DLD1 (cell line): ENCODE data around the gene ZNF526.

Source experiments
- in situ Hi-C: cut with HindIII; loops from 2 replicates; pipeline ENCODE4 v1.10.0; 2017; ENCODE audit warnings: low sequenced_read_pairs

The ZNF526 gene

DNA sequence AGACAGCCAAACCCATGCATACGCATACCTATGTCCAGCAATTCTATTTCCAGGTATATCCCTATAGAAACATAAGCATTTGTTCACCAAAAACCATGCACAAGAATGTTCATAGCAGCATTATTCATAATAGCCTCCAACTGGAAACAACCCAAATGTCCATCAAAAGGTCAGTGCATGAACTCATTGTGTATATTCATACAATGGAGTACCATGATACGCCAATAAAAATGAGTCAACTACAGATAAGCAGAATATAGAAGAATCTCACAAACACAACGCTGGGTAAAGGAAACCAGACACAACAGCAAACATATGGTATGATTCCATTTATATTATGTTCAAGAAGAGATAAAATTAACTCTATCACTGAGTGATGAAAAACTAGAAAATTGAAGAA is 26.4 kb upstream of the ZNF526 start:
- in situ Hi-C loops: no loop called here

DNA sequence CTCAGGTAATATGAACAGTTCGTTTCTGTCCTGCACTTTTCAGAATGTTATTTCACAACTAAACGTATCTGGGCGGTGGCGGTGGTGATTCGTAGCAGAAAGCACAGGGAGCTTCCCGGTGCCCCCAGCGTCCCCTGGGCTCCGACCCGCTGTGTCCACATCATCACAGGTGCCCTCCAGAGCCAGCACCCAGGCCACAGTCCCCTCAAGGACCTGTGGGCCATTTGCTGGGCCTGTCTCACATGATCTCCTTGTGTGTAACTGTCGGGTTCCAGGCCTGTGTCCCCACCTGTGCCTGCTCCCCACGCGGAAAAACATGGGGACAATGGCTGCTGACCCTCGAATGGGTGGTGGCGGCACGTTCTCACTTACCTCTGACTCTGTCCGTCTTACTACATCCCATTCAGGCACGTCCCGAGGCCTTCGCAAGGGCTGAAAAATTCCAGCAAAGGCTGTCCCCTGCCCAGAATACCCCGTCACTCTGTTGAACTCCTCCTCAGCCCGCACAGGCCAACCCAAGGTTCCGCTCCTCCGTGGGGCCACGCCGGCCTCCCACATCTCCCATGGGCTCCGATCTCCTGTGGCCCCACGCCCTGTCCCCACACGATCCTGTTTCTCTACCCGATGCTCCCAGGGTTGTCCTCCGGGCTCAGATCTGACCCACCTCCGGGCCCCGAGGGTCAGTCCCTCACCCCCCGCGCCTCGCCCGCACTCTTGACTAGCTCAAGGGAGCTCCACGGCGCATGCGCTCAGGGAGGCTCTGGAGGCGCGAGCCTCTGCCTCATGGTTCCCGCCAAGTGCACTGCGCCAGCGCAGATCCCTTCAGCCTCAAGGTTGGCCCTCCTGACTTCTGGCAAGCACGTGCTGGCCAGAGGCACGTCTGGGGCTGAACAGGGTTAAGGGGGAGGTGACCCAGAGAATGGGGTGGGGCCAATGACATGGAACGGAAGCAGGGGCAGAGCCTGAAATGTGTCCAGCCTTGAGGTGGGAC is 23.8 kb upstream of the ZNF526 start:
- in situ Hi-C loops: no loop called here

DNA sequence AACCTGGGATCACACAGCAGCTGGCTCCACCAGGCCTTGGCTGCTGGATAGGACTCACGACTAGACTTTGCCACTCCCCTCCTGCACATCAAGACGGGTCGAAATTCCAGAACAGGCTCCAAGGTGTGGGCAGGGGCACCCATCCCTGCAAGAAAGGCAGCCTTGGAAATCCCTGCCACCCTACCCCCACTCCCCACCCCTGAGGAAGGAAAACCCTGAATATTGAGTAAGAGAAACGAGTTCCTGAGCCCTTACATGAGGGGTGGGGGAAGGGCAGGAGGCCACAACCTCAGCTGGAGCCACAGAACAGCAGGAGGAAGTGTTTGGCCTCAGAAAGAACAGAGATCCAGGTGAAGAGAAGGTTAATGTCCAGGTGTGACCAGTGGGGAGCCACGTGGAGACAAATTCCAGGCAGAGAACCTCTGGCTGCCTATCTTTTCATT is 22.7 kb upstream of the ZNF526 start:
- in situ Hi-C loops: no loop called here

DNA sequence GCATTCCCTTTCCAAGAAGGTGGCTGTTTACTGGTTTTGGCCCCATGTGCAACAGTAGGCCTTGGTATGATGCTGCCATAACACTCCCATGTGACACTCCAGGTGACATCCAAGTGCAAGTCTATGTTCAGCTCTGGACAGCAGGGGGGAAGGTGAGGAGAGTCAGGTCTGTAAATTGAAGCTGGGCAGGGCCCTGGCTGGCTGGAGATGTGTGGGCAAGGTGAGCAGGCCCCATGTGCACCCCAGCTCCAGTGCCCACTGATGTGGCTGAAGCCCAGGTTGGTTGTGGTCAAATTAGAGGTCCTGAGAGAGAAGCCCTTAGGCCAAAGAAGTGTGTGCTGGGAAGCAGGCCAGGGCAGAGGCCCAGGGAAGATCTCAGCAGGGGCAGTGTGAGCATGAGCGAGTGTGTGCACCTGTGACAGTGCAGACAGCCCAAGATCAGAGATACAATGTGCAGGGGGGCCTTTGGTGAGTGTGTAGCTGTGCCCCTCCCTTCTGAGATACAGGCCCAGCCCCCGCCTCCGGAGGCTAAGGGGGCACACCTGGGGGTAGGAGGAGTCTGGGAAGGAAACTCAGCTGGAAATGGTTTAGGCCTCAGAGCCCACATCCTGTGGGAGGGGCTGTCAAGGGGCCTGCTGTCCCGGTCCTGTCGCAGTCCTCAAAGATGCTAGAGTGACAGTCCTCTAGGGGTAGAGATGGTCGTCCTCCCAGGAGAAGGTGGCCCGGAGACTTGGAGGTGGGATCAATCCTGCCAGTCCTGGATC is 21.3 kb upstream of the ZNF526 start:
- in situ Hi-C loops: no loop called here

DNA sequence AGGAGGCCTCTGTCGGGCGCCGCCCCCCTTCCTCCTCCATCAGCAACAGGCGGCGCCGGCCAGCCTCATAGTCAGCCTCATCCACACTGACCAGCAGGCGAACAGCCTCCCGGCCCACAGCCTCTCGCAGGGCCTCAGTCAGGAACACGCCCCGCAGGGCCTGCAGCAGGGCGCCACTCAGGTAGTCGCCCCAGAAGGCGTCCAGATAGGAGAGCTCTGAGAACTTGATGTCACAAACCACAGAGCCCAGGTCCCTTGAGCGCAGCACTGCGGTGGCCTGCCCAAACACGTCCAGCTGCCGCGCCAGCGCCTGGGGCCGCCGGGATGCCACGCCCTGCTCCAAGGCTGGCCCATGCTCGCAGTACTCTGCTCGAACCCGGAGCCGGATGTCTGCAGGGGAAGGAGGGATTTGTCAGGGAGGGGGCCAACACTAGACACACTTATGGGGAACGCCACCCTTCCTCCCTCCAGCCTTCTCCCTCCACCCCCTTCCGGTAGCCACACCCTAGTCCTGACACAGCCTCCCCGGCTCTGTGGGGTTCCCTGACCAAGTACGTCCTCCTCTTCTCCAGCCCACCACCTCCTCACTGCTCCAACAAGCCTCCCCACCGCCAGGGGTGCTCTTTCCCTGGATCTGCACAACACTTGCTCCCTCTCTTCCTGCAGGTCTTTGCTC is 20.5 kb upstream of the ZNF526 start:
- in situ Hi-C loops: no loop called here

DNA sequence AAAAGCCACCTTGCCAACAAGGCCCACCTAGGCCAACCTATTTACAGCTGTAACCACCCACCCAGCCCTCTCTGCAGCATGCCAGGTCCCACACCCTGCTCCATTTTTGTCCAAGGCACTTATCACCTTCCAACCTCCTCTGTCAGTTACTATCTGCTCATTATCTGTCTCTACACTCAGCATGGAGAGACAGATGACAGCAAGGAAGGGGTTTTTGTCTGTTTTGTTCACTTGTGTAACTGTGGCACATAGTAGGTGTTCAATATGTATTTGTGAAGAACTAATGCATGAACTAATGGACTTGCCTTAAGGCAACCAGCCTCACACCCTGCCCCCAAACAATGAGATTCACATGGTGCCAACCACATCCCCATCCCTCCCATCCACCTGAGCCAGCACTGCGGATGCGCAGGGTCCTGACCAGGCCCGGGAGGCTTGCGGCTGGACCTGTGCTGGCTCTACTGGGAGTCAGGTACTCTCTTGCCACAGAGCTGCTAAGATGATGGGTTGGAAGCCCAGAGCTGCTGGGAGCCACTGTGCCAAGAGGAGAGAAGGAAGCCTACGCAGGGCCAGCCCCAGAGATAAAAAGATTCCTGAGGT is 19.9 kb upstream of the ZNF526 start:
- in situ Hi-C loops: no loop called here

DNA sequence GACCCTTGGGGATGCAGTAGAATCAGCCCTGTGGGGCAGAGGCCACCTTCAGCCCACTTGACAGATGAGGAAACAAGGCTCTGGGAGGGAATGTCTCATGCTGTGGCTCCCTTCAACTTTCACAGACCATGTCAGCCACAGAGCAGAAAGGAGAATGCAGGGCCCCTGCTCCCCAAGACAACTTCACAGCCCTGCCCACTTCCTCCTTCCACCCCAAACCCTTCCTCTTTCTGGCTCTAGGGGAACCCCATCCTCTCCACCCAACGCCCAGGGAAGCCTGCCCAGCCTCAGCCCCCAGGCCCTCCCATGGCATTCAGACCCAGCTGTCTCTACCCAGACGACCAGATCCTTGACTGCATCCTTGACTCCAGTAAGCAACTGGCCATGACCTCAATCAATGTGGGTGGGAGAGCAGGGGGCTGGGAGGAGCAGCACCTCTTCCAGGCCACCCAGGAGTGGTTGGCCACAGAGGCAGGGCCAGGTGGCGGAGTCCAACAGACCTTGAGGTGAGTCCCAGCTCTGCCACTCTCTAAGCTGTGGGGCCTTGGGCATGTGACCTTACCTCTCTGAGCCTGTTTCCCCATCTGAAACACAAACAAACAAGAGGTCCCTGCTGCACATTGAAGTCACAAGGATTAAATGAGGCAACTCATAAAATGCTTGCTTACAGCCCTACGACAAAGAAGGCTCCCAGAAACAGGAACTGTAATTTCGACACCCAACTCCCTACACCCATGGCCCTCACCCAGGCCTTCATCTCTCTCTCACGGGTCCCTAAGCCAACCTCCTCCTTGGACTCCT is 18.4 kb upstream of the ZNF526 start:
- in situ Hi-C loops: no loop called here

DNA sequence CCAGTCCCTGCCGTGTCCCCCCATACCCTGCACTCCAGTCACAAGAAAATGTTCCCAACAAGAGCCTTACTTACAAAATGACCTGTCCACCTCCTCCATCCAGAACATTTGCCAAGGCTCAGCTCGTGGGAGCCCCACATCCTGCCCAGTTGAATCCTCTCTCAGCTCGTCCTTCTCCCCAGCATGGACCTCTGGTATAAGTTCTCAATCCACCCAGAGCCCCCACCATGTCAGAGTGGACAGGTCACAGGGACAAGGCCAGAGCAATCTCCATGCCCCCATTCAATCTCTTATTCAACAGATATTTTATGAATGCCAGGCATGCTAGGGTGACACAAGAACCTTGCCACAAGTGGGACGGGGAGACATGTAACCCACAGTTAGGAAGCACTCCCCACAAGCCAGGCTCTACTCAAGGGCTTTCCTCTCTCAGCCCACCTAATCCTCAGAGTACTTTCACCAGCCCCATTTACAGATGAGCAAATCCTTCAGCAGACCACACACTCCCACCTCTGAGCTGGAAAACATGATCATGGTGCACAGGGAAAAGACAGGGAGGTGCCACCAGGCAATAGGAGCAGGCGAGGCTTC is 17.7 kb upstream of the ZNF526 start:
- in situ Hi-C loops: no loop called here

DNA sequence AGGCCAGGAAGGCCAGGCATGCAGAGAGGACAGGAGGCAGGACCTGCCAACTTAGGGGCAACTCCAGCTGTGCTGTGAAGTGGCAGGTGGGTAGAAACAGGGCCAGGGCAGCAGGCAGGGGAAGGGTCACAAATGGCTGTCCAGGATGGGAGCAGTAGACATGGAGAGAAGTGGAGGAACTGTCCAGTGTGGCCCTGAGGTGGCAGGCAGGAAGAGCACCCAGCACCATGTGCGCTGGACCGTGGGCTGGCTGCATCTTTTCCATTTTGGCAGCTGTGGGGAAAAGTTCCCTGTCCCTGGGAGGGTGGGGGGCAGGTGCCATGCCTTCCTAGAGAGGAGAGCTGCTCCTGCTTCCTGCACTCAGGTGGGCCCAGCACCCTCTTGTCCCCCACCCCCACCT is 16.4 kb upstream of the ZNF526 start:
- in situ Hi-C loops: no loop called here

DNA sequence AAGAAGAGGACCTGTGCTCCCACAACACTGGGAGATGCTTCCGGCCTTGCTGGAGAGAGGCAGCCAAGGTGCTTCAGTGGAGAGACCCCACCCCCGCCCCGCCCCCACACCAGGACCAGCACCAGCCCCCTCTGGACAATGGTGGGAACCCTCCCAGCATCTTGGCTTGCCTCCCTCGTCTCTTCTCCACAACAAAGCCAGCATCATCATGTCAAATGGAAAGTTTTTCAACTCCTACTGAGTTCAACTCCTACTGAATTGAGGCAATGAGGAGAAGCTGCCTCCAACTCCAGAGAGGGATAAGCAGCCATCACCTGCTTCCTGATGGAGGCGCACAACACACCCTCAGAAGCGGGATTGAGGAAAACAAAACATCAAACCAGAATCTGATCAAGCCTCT is 15.4 kb upstream of the ZNF526 start:
- in situ Hi-C loops: no loop called here

DNA sequence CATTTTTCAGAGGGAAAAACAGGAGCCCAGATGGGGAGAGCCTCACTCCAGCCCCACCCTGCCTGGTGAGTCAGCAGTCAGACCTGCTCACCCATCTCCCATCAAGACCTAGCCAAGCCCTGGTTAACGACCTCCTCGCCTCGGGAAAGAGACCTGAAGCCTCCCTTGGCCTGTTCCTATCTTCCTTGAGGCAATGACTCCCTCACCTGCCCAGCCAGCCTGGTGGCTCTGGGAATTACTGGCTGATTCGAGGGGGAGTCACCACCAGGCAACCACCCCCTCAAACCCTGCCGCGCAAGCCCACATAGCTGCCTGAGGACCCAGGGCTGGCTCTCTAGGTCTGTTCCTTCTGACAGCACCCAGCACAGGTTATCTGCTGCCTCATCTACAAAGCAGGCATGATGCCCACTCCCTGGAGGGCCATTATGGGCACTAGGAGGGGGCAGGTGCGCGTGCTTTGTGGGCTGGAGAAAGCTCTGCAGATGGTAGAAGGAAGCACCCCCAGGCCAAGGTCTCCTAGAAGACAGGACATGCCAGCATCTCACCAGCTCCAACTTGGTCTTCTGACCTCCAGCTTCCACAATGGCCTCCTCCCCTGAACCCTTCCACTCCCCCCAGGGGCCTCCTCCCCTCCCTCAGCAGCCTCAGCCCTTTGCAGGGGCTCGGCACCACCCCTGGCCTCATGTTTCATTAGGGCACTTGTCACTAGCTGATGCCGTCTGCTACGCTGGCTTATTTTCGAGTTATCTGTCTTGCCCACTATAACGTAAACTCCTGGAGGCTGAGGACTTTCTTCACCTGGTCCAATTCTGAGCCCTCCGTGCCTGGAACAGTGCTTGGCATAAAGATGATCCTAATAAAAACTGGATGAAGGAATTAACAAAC is 13.0 kb upstream of the ZNF526 start:
- in situ Hi-C loops: no loop called here

DNA sequence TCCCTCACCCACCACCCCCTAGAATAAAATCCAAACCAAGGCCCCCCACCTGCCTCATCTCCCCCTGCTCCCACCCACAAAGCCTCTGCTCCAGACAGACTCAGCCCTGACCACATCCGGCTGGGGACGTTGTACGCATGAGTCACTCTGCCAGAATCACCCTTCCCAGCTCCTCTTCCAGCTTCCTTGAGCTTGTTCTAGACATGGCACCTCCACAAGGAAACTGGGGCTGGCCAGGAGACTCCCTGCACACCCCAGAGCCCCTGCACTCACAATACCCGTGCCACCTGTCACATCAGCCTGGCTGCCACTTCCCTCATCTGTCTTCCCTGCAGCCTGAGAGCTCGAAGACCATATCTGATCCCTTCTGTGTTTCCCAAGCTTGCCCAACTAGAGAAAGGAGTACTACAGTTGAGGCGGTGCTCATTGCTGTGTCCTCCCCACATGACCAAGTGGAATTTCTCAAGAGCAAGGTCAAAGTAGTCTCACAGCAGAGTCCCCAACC is 12.3 kb upstream of the ZNF526 start:
- in situ Hi-C loops: no loop called here

DNA sequence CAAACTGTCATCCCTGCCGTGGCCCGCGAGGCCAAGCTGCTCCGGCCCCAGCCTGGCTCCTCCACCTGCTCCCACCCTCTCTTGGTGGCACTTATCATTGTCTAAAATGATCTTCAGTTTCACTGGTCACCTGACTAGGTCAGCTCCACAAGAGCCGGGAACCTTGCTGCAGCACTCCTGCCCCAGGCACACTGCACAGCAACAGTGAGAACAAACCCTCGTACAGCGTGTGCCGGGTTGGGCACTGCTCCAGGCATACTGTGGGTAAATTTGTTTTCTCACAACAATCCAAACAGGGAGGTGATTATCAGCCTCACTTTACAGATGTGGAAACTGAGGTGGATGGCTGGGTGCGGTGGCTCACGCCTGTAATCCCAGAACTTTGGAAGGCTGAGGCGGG is 11.5 kb upstream of the ZNF526 start:
- in situ Hi-C loops: no loop called here

DNA sequence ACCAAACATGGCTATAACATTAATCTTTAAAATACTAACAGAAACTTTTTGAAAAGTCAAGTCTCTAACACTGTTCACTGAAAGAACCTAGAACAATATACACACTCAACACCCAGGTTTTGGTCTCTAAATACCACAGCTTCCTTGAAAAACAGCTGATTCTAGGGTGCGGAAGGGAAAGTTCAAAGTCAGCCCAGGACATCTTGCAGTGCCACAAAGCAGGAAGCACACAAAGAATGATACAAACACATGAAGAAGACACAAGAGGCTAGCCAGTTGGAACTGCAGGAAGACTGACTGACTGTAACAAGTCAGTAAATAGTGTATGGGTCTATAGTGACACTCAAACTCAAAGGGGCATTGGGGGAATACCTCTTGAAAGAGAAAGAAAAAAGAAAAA is 7.2 kb upstream of the ZNF526 start:
- in situ Hi-C loops: no loop called here

DNA sequence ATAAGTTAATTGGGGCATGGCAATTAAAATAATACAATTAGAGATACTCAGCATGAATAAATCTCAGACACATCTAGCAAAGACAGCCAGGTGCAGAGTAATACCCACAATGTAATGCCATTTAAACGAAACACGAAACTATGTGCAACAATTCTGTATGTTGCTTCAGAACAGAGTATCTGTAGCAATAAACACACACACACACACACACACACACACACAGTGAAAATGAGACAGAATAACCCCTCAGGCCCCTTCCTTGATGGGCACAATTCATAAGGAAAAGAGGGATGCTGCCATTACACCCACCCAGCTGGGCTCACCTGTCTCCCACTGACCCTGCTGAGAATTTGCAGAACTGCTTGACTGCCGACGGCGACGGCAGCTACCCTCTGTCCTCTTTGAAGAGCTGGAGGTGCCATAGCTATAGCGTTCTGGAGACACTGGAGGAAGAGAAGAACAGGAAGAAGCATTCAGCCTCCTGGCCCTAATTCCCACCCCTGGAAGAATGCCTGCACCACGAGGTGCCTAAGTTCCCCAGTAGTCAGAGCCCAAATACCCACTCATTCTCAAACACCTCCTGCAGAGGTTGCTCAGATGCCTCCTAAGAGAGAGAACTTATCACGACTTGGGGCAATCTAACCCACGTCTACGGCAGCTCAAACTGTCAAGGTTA is 5.2 kb upstream of the ZNF526 start:
- in situ Hi-C loops: no loop called here

DNA sequence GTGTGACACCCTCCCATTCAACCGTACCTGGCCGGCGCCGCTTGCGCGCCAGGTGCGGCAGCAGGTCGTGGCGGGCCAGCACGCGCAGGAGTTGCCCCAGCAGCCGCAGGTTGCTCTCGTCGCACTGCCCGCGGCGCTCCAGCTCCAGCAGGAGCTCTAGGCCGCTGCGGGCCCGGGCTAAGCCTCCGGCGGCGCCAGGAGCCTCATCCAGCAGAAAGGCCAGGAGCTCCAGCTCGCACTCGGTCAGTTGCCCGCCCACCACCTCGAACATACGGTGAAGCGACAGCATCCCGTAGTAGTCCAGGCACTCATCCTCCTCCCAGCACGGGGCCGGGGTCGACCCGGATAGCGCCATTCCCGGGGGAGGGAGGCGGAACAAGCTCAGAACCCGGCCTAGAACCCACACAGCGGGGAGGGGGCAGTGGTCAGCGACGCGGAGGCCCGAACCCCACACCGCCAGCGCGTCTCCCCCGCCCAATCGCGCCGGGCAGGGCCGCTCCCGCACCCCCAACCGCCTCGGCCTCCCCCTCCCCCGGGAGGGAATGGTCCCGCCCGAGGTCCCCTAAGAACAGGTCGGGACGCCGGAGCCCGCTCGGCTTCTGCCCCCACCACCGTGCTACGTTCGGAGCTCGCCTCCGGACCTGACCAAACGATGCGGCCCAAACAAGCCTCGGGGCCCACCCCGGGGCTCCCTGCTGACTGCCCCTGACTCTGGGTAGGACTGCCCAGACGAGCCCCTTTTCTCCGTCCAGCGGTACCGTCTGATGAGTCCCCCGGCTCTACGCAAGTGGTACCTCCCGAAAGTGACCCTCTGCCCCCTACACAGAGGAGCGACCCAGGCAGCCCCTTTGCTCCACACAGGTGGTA is 3.2 kb upstream of the ZNF526 start:
- in situ Hi-C loops: no loop called here
